K562 (cell line): Measurements from ENCODE around the gene KRIT1. TPM values are rescaled to one million over a fixed set of nuclear protein-coding genes. Genes with fewer than 3 reads are reported as not detected.

Experiments
- ATAC-seq: fragments of 200-7000 bp; cut with Tn5 transposase; 3 replicates; pipeline ENCODE4 v1.9.1; 2020; ENCODE audit warnings: moderate library complexity
- BruUV-seq: library from RNA; stranded (reverse); fragments of 400-500 nt; replicated peaks from 2 replicates; lab custom pipeline; 2021; lab: Mats Ljungman, UMichigan
- CTCF ChIA-PET: fragments of 300-600 bp; formaldehyde crosslinking; extraction: SDS; loops from one replicate; lab custom pipeline; 2021; ENCODE audit warnings: low intra/inter-chr PET ratio; lab: Yijun Ruan, JAX
- POLR2A ChIA-PET: fragments of 300-600, 350-650 bp; sonication (Branson Sonifier 250); formaldehyde crosslinking; extraction: SDS; loops from one replicate; lab custom pipeline; 2021; ENCODE audit warnings: antibody characterized with exemption, inconsistent platforms; lab: Yijun Ruan, JAX
- DNase-seq, 4 experiments: peaks; one replicate each; pipeline versions ENCODE4 v3.0.0 to v3.0.0-alpha.2; 2011 to 2018; ENCODE audit warnings: low spot score in 3 of 4, mixed read lengths in 3 of 4; ENCODE audit errors: extremely low read depth in 1 of 4
- FAIRE-seq: peaks from 2 replicates; lab custom pipeline; 2011; peaks lifted over from hg19 to GRCh38; lab: Jason Lieb, UNC
- H2AFZ ChIP-seq: 2 replicates; pipeline ENCODE4 v1.6.0; 2011; ENCODE audit warnings: low read depth, low read length, control low read depth, inconsistent platforms
- H3K27ac ChIP-seq: fragments of 200-600 bp; 3 replicates; pipeline ENCODE4 v1.8.0; 2011; ENCODE audit warnings: low read depth, mild to moderate bottlenecking, control low read depth, inconsistent platforms, low read length, moderate library complexity, mixed read lengths; ENCODE audit errors: extremely low read depth
- H3K27me3 ChIP-seq, 2 experiments: fragments of 300-600 bp in 1 of 2; 2 replicates in 1 of 2; 3 replicates in 1 of 2; pipeline versions ENCODE4 v1.6.0 to v1.8.0; 2011; ENCODE audit warnings: inconsistent platforms in 2 of 2, low read length in 2 of 2, mild to moderate bottlenecking in 1 of 2, mixed read lengths in 1 of 2, moderate library complexity in 1 of 2; ENCODE audit not compliant: control insufficient read depth in 2 of 2, insufficient read depth in 2 of 2
- H3K36me3 ChIP-seq: fragments of 300-600 bp; 3 replicates; pipeline ENCODE4 v1.8.0; 2011; ENCODE audit warnings: mild to moderate bottlenecking, low read length, inconsistent platforms; ENCODE audit not compliant: control insufficient read depth, insufficient read depth
- H3K4me1 ChIP-seq, 2 experiments: fragments of 200-600 bp in 1 of 2; replicated peaks in 1 of 2; 2 replicates in 1 of 2; 3 replicates in 1 of 2; pipeline versions ENCODE4 v1.5.1 to v1.8.0; 2011; ENCODE audit warnings: inconsistent platforms in 2 of 2, low read length in 2 of 2, mild to moderate bottlenecking in 1 of 2, mixed read lengths in 1 of 2, moderate library complexity in 1 of 2; ENCODE audit not compliant: control insufficient read depth in 2 of 2, insufficient read depth in 2 of 2
- H3K4me2 ChIP-seq: 2 replicates; pipeline ENCODE4 v1.6.1; 2011; ENCODE audit warnings: low read length, control low read depth, inconsistent platforms, mixed read lengths; ENCODE audit not compliant: insufficient read depth
- H3K4me3 ChIP-seq: fragments of 200-600 bp; sonication (generic), shearing (Covaris generic); 2 replicates; pipeline ENCODE4 v1.5.1; 2016; ENCODE audit warnings: control low read depth, inconsistent platforms
- H3K79me2 ChIP-seq: fragments of 200-600 bp; 3 replicates; pipeline ENCODE4 v1.8.0; 2011; ENCODE audit warnings: low read length, inconsistent platforms; ENCODE audit not compliant: control insufficient read depth, insufficient read depth
- H3K9ac ChIP-seq, 2 experiments: 2 replicates each; pipeline versions ENCODE4 v1.6.0 to v1.6.1; 2011; ENCODE audit warnings: low read depth in 2 of 2, low read length in 2 of 2, control low read depth in 1 of 2, inconsistent platforms in 1 of 2, mild to moderate bottlenecking in 1 of 2, mixed read lengths in 1 of 2; ENCODE audit not compliant: insufficient read depth in 1 of 2
- H3K9me1 ChIP-seq: one replicate; pipeline ENCODE4 v1.6.0; 2011; ENCODE audit warnings: inconsistent platforms, mild to moderate bottlenecking, low read length, moderate library complexity; ENCODE audit not compliant: control insufficient read depth, insufficient read depth
- H3K9me3 ChIP-seq: replicated peaks from 2 replicates; pipeline ENCODE4 v1.5.1; 2011; ENCODE audit warnings: low read depth, low read length, inconsistent platforms; ENCODE audit not compliant: control insufficient read depth, insufficient read depth
- H4K20me1 ChIP-seq: replicated peaks from 2 replicates; pipeline ENCODE4 v1.6.1; 2011; ENCODE audit warnings: low read length, inconsistent platforms, mixed read lengths; ENCODE audit not compliant: control insufficient read depth, insufficient read depth
- COPS2 ChIP-seq: fragments of 450-650 bp; conservative IDR thresholded peaks from 2 replicates; pipeline ENCODE4 v1.6.1; 2016; ENCODE audit warnings: mild to moderate bottlenecking, moderate library complexity
- CTBP1 ChIP-seq: fragments of 450-650 bp; IDR thresholded peaks from 2 replicates; pipeline ENCODE4 v1.6.1; 2016; ENCODE audit warnings: borderline replicate concordance
- NCOA1 ChIP-seq: fragments of 450-650 bp; IDR thresholded peaks from 2 replicates; pipeline ENCODE4 v1.6.1; 2016; ENCODE audit warnings: low read depth
- NR4A1 ChIP-seq, 2 experiments: fragments of 250-450 bp in 1 of 2; fragments of 450-650 bp in 1 of 2; sonication (Bioruptor Pico) in 1 of 2; IDR thresholded peaks; 2 replicates each; pipeline versions ENCODE4 v1.4.0 to v1.6.1; 2016 to 2020; ENCODE audit warnings: mild to moderate bottlenecking in 2 of 2, missing compliant biosample characterization in 1 of 2, missing genetic modification characterization in 1 of 2, moderate library complexity in 1 of 2
- NRF1 ChIP-seq, 2 experiments: fragments of 450-650 bp; IDR thresholded peaks in 1 of 2; conservative IDR thresholded peaks in 1 of 2; 2 replicates each; pipeline ENCODE4 v1.6.1; 2014; ENCODE audit warnings: mild to moderate bottlenecking in 2 of 2
- PHB2 ChIP-seq: fragments of 450-650 bp; IDR thresholded peaks from 2 replicates; pipeline ENCODE4 v1.6.1; 2017; ENCODE audit warnings: low read depth
- RFX5 ChIP-seq: IDR thresholded peaks from 2 replicates; pipeline ENCODE4 v1.6.1; 2011; ENCODE audit warnings: low read depth, mild to moderate bottlenecking, improper control_type of control experiment, low read length
- ZEB2 ChIP-seq: fragments of 450-650 bp; IDR thresholded peaks from 2 replicates; pipeline ENCODE4 v1.6.1; 2016
- ZNF551 ChIP-seq: fragments of 250-450 bp; sonication (Bioruptor Pico); IDR thresholded peaks from 2 replicates; pipeline ENCODE4 v1.5.0; 2021; ENCODE audit warnings: mild to moderate bottlenecking, moderate library complexity
- WGBS: fragments of 100-300 bp; shearing (Covaris generic); methylation state at CpG from one replicate; pipeline ENCODE4 v1.1.6; 2016; ENCODE audit warnings: low coverage, mixed read lengths; ENCODE audit not compliant: insufficient coverage; ENCODE audit errors: missing lambda C conversion rate; 5-methylcytosine and 5-hydroxymethylcytosine counted together
- in situ Hi-C: fragments of 300-500 bp; cut with MboI; formaldehyde crosslinking; loops from 4 replicates; pipeline ENCODE4 v1.15.0; 2018; ENCODE audit warnings: inconsistent platforms, mixed read lengths
- intact Hi-C: fragments of 100-400 bp; cut with micrococcal nuclease; formaldehyde crosslinking; loops from 2 replicates; pipeline ENCODE4 v1.14.2; 2022
- polyA plus RNA-seq, 8 experiments: library from polyadenylated mRNA; depleted of rRNA in 4 of 8; stranded (reverse) in 5 of 8; unstranded in 3 of 8; fragments of >200 nt; fragmentation: Nextera tagmentation in 2 of 8; fragmentation: Illumina TruSeq in 1 of 8; extraction: Ambion mirVana in 2 of 8; extraction: Trizol in 1 of 8; gene quantifications; 2 replicates each; pipeline versions ENCODE4 v1.2.1 to v1.2.3, GENCODE V29; 2011 to 2014; ENCODE audit warnings: inconsistent platforms in 1 of 8, missing spikeins in 1 of 8
- total RNA-seq, 7 experiments: library from RNA; depleted of rRNA in 6 of 7; stranded (reverse); fragments of >200 nt in 6 of 7; fragmentation: Illumina TruSeq in 2 of 7; extraction: Trizol in 2 of 7; gene quantifications; 2 replicates each; pipeline versions ENCODE4 v1.2.1 to v1.2.3, GENCODE V29; 2011 to 2021; ENCODE audit warnings: low replicate concordance in 1 of 7
- TF ChIP-seq, protein P1 (sequence below): fragments of 250-450 bp; sonication (Bioruptor Pico); IDR thresholded peaks from 2 replicates; pipeline ENCODE4 v1.8.0; 2022; ENCODE audit warnings: inconsistent platforms, mild to moderate bottlenecking, moderate library complexity, borderline replicate concordance

The KRIT1 gene
- total and polyA plus RNA-seq, 9 of the 15 experiments (the other 6 are each of a cell fraction or from before 2014, with no cell fraction given): 21.5 to 81.4 (median 55.9) TPM

DNA sequence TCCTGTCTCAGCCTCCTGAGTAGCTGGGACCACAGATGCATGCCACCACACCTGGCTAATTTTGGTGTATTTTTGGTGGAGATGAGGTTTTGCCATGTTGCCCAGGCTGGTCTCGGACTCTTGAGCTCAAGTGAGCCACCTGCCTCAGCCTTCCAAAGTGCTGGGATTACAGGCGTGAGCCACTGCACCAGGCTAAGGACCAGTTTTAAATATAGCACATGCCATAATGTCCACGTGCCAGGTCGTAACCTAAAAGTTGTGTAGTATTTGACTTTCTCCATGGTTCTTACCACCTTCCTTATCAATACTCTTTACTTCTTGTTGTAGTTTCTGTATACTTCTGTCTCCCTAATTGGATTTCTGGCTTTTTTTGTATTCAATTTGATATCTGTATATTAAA, 13.3 kb upstream of the KRIT1 start:
- POLR2A ChIA-PET: interaction anchor here (1.0 kb wide), 1 partner anchor 11 kb away, joined by 3 read pairs; no protein-coding TSS in a partner anchor
- no peaks in the 10 kb centered on the region for H3K27me3 ChIP-seq
- 0 out of 3 replicates have a peak, but pooled peaks cover 8% of the 10 kb centered on the region for H3K36me3 ChIP-seq
- ATAC-seq: no peak
- H3K4me1 ChIP-seq: no peaks in the 10 kb centered on the region
- no peak overlapping the region for H3K27ac ChIP-seq
- no peak overlapping the region for H3K9ac ChIP-seq
- CTCF ChIA-PET: no interaction called here
- no peak overlapping the region for H3K4me3 ChIP-seq
- peaks cover 51% of the 10 kb centered on the region; the same call in 2 of the 3 replicates for H3K79me2 ChIP-seq
- WGBS: 84% methylated on average over 4 of the region's 4 CpGs
- H3K9me3 ChIP-seq: no peaks in the 10 kb centered on the region; the same call in 1 of the 2 replicates
- no peak for DNase-seq
- no peaks in the 10 kb centered on the region for H4K20me1 ChIP-seq
- H3K9me1 ChIP-seq: no peaks in the 10 kb centered on the region
- no peak for TF ChIP-seq RFX5
- no peak for TF ChIP-seq ZEB2
- TF ChIP-seq COPS2: no peak
- no peak for TF ChIP-seq ZNF551 (CRISPR knock-in tag)
- no peak for TF ChIP-seq NCOA1
- no peak for TF ChIP-seq NRF1 (conservative IDR thresholded peaks at IDR 0.05 in 1 of 2, IDR thresholded peaks at IDR 0.05 in 1 of 2)
- TF ChIP-seq CTBP1: no peak
- no peak for TF ChIP-seq PHB2
- TF ChIP-seq, protein P1, sequence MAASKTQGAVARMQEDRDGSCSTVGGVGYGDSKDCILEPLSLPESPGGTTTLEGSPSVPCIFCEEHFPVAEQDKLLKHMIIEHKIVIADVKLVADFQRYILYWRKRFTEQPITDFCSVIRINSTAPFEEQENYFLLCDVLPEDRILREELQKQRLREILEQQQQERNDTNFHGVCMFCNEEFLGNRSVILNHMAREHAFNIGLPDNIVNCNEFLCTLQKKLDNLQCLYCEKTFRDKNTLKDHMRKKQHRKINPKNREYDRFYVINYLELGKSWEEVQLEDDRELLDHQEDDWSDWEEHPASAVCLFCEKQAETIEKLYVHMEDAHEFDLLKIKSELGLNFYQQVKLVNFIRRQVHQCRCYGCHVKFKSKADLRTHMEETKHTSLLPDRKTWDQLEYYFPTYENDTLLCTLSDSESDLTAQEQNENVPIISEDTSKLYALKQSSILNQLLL (CRISPR knock-in tag): no peak
- TF ChIP-seq NR4A1 (CRISPR knock-in tag; IDR thresholded peaks at IDR 0.05): no peak
- no peak for TF ChIP-seq NR4A1 (tag; IDR thresholded peaks at IDR 0.05)
- TF ChIP-seq, all 486 proteins: peak for 0
- Histone ChIP-seq H2AFZ (no peak overlapping the region), H3K4me2 (no peak overlapping the region)
- intact Hi-C loops (no loop called here), in situ Hi-C loops (no loop called here)
- BruUV-seq: no TSS peak
- no peak for FAIRE-seq
